ENCODE data around the gene CNTN5.

The CNTN5 gene

GRCh38 chr11:99812516-99812915 is 791.8 kb downstream of the CNTN5 start:
- TF ChIP-seq, protein P1, sequence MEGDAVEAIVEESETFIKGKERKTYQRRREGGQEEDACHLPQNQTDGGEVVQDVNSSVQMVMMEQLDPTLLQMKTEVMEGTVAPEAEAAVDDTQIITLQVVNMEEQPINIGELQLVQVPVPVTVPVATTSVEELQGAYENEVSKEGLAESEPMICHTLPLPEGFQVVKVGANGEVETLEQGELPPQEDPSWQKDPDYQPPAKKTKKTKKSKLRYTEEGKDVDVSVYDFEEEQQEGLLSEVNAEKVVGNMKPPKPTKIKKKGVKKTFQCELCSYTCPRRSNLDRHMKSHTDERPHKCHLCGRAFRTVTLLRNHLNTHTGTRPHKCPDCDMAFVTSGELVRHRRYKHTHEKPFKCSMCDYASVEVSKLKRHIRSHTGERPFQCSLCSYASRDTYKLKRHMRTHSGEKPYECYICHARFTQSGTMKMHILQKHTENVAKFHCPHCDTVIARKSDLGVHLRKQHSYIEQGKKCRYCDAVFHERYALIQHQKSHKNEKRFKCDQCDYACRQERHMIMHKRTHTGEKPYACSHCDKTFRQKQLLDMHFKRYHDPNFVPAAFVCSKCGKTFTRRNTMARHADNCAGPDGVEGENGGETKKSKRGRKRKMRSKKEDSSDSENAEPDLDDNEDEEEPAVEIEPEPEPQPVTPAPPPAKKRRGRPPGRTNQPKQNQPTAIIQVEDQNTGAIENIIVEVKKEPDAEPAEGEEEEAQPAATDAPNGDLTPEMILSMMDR (IDR thresholded peaks at IDR 0.05): no peak

GRCh38 chr11:99814021-99814420 is 793.3 kb downstream of the CNTN5 start:
- TF ChIP-seq, protein P1 (IDR thresholded peaks at IDR 0.05): no peak

GRCh38 chr11:99814738-99815137 is 794.0 kb downstream of the CNTN5 start:
- TF ChIP-seq, protein P1 (IDR thresholded peaks at IDR 0.05): no peak

- TF ChIP-seq, protein P1 (IDR thresholded peaks at IDR 0.05): no peak
These were observed 798.2 kb downstream of the CNTN5 start for GRCh38 chr11:99818991-99819390.

DNA sequence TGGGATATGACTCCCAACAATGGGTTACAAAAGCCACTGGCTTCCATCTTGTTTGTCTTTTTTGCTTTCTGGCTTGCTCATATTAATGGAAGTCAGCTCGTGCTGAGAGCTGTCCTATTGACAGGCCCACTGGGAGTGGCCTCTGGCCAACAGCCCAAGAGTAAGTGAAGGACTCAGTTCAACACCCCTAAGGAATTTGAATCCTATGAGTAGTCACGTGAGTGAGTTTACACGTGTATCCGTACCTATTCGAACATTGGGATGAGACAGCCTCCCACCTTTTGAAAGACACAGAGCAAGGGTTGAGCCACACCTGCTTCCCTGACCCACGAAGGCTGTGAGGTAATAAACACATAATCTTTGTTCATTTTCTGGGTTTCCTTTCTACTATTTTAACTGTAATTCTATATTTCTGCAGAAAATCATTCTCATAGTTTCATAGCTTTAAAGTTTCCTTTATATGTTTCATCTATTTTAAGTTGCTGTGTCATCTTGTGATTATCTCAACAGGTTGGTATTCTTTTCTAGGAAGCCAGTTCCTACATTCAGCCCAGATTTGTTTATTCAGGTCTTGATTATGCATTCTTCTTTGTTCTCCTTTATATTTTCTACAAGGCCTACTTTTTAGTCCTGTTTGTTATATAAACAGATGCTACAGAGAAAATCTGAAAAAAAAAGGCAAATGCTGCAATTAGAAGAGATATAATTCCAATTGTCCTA is 802.3 kb downstream of the CNTN5 start:
- TF ChIP-seq, protein P1 (IDR thresholded peaks at IDR 0.05): no peak

DNA sequence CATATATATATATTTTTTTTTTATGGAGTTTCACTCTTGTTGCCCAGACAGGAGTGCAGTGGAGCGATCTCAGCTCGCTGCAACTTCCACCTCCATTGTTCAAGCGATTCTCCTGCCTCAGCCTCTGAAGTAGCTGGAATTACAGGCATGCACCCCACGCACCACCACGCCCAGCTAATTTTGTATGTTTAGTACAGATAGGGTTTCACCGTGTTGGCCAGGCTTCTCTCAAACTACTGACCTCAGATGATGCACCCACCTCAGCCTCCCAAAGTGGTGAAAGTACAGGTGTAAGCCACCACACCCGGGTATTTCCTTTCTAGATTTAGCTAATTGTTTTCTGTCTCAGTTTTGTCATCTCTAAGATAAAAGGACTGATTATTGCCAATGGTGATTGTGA is 821.1 kb downstream of the CNTN5 start:
- TF ChIP-seq, protein P1 (IDR thresholded peaks at IDR 0.05): no peak

DNA sequence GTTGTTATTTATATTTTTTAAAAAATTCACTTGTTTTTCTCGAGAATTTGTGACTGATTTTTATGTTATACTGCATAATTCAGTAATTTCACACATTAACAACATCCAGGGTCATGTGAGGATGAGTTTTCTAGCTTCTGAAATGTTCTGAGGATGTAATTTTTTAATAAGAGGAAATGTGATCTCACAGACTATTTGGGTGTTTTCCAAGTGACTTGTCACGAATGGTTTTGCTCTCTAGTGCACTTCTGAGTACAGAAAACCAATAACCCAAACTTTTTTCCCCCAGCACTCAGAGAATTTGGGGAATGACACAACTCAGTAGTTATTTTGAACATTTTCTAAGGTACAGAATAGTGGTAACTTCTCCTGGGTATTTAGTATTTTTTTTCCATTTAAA is 845.2 kb downstream of the CNTN5 start:
- TF ChIP-seq, protein P1 (IDR thresholded peaks at IDR 0.05): no peak

GRCh38 chr11:99881610-99882009 is 860.9 kb downstream of the CNTN5 start:
- TF ChIP-seq, protein P1 (IDR thresholded peaks at IDR 0.05): no peak
